HEK293 (cell line): ENCODE data around the gene CDH2.

Experiments used
- KLF10 ChIP-seq: fragments of 450-650 bp; IDR thresholded peaks from 2 replicates; pipeline ENCODE4 v1.5.1; 2018; ENCODE audit warnings: missing biosample characterization, mild to moderate bottlenecking, missing genetic modification characterization
- ZBTB1 ChIP-seq: fragments of 450-650 bp; formaldehyde crosslinking; IDR thresholded peaks from 2 replicates; pipeline ENCODE4 v1.5.1; 2016; ENCODE audit warnings: missing biosample characterization, missing genetic modification characterization
- ZBTB21 ChIP-seq: fragments of 450-650 bp; formaldehyde crosslinking; IDR thresholded peaks from 2 replicates; pipeline ENCODE4 v1.5.1; 2017; ENCODE audit warnings: missing biosample characterization, missing genetic modification characterization
- TF ChIP-seq, protein P1 (sequence below): fragments of 450-650 bp; formaldehyde crosslinking; IDR thresholded peaks from 2 replicates; pipeline ENCODE4 v1.5.1; 2016; ENCODE audit warnings: missing biosample characterization, missing genetic modification characterization
- TF ChIP-seq, protein P2 (sequence below): fragments of 450-650 bp; formaldehyde crosslinking; IDR thresholded peaks from 2 replicates; pipeline ENCODE4 v1.5.1; 2016; ENCODE audit warnings: missing biosample characterization, missing genetic modification characterization, low read depth

DNA sequence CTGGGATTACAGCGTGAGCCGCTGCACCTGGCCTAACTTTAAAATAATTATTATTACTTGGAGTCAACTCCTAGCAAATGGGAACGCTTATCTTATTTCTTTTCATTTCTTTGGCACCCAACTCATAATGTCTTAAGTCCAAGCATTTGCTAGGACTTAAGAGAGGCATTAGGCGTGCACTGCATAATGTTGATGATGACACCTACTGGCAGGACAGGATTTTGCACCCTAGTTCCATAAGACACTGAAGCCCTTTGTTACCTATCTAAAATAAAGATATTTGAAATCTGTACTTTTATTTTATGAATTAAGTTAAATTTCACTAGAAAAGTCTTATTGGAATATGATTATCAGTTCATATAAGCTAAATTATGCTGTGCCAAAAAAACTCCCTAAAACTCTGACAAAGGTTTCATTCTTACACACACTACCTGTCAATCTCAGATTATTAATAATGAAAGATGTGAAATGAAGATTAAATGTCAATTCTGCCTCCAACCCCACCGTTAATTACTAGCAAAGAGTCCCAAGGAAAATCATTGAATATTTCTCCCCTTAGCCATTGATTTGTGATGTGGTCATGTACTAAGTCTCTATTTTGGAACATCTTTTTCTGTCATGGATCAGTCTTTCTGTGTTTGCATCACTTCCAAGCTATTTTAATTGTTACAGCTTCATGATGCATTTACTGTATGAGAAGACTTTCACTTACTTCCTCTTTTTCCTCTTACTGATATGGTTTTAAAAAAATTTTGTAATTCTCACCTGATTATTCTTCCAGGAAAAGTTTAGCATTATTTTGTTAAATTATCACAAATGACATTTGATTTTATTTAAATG is 12.7 kb upstream of the CDH2 start:
- no peak for TF ChIP-seq ZBTB21 (tag by site-specific recombination)
- no peak for TF ChIP-seq KLF10
- TF ChIP-seq, protein P1, sequence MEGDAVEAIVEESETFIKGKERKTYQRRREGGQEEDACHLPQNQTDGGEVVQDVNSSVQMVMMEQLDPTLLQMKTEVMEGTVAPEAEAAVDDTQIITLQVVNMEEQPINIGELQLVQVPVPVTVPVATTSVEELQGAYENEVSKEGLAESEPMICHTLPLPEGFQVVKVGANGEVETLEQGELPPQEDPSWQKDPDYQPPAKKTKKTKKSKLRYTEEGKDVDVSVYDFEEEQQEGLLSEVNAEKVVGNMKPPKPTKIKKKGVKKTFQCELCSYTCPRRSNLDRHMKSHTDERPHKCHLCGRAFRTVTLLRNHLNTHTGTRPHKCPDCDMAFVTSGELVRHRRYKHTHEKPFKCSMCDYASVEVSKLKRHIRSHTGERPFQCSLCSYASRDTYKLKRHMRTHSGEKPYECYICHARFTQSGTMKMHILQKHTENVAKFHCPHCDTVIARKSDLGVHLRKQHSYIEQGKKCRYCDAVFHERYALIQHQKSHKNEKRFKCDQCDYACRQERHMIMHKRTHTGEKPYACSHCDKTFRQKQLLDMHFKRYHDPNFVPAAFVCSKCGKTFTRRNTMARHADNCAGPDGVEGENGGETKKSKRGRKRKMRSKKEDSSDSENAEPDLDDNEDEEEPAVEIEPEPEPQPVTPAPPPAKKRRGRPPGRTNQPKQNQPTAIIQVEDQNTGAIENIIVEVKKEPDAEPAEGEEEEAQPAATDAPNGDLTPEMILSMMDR (tag by site-specific recombination), result no peak
- no peak for TF ChIP-seq ZBTB1 (tag by site-specific recombination)
- TF ChIP-seq, protein P2, sequence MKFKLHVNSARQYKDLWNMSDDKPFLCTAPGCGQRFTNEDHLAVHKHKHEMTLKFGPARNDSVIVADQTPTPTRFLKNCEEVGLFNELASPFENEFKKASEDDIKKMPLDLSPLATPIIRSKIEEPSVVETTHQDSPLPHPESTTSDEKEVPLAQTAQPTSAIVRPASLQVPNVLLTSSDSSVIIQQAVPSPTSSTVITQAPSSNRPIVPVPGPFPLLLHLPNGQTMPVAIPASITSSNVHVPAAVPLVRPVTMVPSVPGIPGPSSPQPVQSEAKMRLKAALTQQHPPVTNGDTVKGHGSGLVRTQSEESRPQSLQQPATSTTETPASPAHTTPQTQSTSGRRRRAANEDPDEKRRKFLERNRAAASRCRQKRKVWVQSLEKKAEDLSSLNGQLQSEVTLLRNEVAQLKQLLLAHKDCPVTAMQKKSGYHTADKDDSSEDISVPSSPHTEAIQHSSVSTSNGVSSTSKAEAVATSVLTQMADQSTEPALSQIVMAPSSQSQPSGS (tag by site-specific recombination), result no peak
